Osteocyte (in vitro differentiated cells): ENCODE data around the gene GZMB. TPM values are rescaled to one million over a fixed set of nuclear protein-coding genes. Genes with fewer than 3 reads are reported as not detected.

ENCODE experiments used
- DNase-seq: peaks from one replicate; pipeline ENCODE4 v3.0.0; 2021; ENCODE audit warnings: mixed read lengths; ENCODE audit not compliant: unreplicated experiment; ENCODE audit errors: extremely low spot score
- H3K27ac Mint-ChIP-seq: one replicate; pipeline ENCODE4 v1.8.0; 2021; ENCODE audit warnings: mild to moderate bottlenecking, mixed read lengths; ENCODE audit not compliant: unreplicated experiment
- H3K27me3 Mint-ChIP-seq: one replicate; pipeline ENCODE4 v1.8.0; 2021; ENCODE audit warnings: mixed read lengths; ENCODE audit not compliant: unreplicated experiment
- H3K36me3 Mint-ChIP-seq: one replicate; pipeline ENCODE4 v1.8.0; 2021; ENCODE audit warnings: mixed read lengths; ENCODE audit not compliant: unreplicated experiment
- H3K4me1 Mint-ChIP-seq: one replicate; pipeline ENCODE4 v1.8.0; 2021; ENCODE audit warnings: mixed read lengths; ENCODE audit not compliant: unreplicated experiment
- H3K4me3 Mint-ChIP-seq: one replicate; pipeline ENCODE4 v1.8.0; 2021; ENCODE audit warnings: mild to moderate bottlenecking, moderate library complexity, mixed read lengths; ENCODE audit not compliant: unreplicated experiment
- H3K9me3 Mint-ChIP-seq: one replicate; pipeline ENCODE4 v1.8.0; 2021; ENCODE audit warnings: mixed read lengths; ENCODE audit not compliant: unreplicated experiment
- CTCF ChIP-seq: fragments of 200-600 bp; sonication (generic); IDR thresholded peaks from 2 replicates; pipeline ENCODE4 v1.5.0; 2021; ENCODE audit warnings: antibody characterized with exemption, mild to moderate bottlenecking, moderate library complexity
- total RNA-seq: library from RNA; stranded (reverse); gene quantifications from 2 replicates; pipeline ENCODE4 v1.2.1, GENCODE V29; 2021

The GZMB gene
- total RNA-seq, 1 donor from 2014 or later: not detected

- no peak overlapping the region for H3K4me3 Mint-ChIP-seq
- peaks cover 34% of the 10 kb centered on the region for H3K27me3 Mint-ChIP-seq
- no peak for TF ChIP-seq CTCF
- peaks cover 4% of the 10 kb centered on the region for H3K4me1 Mint-ChIP-seq
- no peak overlapping the region for H3K27ac Mint-ChIP-seq
- no peaks in the 10 kb centered on the region for H3K36me3 Mint-ChIP-seq
- DNase-seq: no peak
- H3K9me3 Mint-ChIP-seq: no peaks in the 10 kb centered on the region
These were observed 44.0 kb upstream of the GZMB start for GRCh38 chr14:24677956-24678355.

- Mint-ChIP-seq H3K4me3 (no peak overlapping the region), H3K4me1 (peaks cover 4% of the 10 kb centered on the region), H3K27me3 (peaks cover 31% of the 10 kb centered on the region), H3K9me3 (no peaks in the 10 kb centered on the region), H3K36me3 (no peaks in the 10 kb centered on the region), H3K27ac (no peak overlapping the region)
- TF ChIP-seq CTCF: no peak
- no peak for DNase-seq
These were observed 40.4 kb upstream of the GZMB start for GRCh38 chr14:24674204-24674970.

GRCh38 chr14:24673534-24674203 is 39.7 kb upstream of the GZMB start:
- H3K27ac Mint-ChIP-seq: no peak overlapping the region
- TF ChIP-seq CTCF: no peak
- H3K4me3 Mint-ChIP-seq: no peak overlapping the region
- peaks cover 29% of the 10 kb centered on the region for H3K27me3 Mint-ChIP-seq
- no peak for DNase-seq
- H3K36me3 Mint-ChIP-seq: no peaks in the 10 kb centered on the region
- peaks cover 1% of the 10 kb centered on the region for H3K4me1 Mint-ChIP-seq
- H3K9me3 Mint-ChIP-seq: no peaks in the 10 kb centered on the region

GRCh38 chr14:24673059-24673458 is 39.1 kb upstream of the GZMB start:
- H3K4me3 Mint-ChIP-seq: no peak overlapping the region
- H3K27ac Mint-ChIP-seq: no peak overlapping the region
- peaks cover 26% of the 10 kb centered on the region for H3K27me3 Mint-ChIP-seq
- TF ChIP-seq CTCF: no peak
- no peaks in the 10 kb centered on the region for H3K9me3 Mint-ChIP-seq
- no peaks in the 10 kb centered on the region for H3K36me3 Mint-ChIP-seq
- no peaks in the 10 kb centered on the region for H3K4me1 Mint-ChIP-seq
- no peak for DNase-seq

- Mint-ChIP-seq H3K4me1 (no peaks in the 10 kb centered on the region), H3K9me3 (no peaks in the 10 kb centered on the region), H3K4me3 (no peak overlapping the region), H3K27ac (no peak overlapping the region), H3K36me3 (no peaks in the 10 kb centered on the region), H3K27me3 (peaks cover 10% of the 10 kb centered on the region)
- TF ChIP-seq CTCF: no peak
- DNase-seq: no peak
These were observed 36.6 kb upstream of the GZMB start for GRCh38 chr14:24670594-24670993.
